T47D (cell line): ENCODE results near the gene DPYSL5.
A peak's percentile ranks its signal among the peaks of the same experiment; 100 is the strongest.

ENCODE experiments used
- DNase-seq, 2 experiments: peaks; one replicate each; pipeline versions ENCODE4 v3.0.0 to v3.0.0-alpha.2; 2011 to 2012; ENCODE audit warnings: low read depth in 1 of 2, low spot score in 1 of 2
- JUND ChIP-seq: IDR thresholded peaks from 2 replicates; pipeline ENCODE4 v1.6.1; 2012; ENCODE audit warnings: low read depth
- in situ Hi-C: cut with HindIII; loops from 2 replicates; pipeline ENCODE4 v1.10.0; 2016; ENCODE audit warnings: low sequenced_read_pairs, low pct_unique_long_range_greater_than_20kb

DPYSL5 gene

GRCh38 chr2:26978061-26978596 is 130.2 kb downstream of the DPYSL5 start:
- DNase-seq = no peak
- TF ChIP-seq JUND = no peak
- in situ Hi-C loops = no loop called here

DNA sequence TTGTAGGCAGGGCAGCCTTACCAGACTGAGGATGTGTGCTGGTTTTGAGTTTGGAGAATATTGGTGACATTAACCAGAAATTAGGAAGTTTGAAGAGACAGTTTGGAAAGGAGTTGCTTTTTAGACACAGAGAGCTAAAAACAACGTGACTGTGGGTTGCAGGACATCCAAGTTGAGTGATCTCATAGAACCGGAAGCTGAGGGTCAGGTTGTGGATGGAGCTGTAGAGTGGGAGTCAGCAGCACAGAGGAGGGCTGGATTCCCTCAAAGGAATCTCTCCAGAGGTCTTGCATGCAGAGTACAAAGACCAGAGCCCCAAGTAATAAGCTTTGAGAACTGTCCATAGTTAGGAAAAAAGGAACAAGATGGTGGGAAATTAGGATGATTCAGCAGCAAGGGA is 131.8 kb downstream of the DPYSL5 start:
- no peak for DNase-seq
- TF ChIP-seq JUND = no peak
- in situ Hi-C loops = no loop called here

- DNase-seq = no peak
- in situ Hi-C loops = no loop called here
- no peak for TF ChIP-seq JUND
These were observed 133.0 kb downstream of the DPYSL5 start for GRCh38 chr2:26980971-26981370.

DNA sequence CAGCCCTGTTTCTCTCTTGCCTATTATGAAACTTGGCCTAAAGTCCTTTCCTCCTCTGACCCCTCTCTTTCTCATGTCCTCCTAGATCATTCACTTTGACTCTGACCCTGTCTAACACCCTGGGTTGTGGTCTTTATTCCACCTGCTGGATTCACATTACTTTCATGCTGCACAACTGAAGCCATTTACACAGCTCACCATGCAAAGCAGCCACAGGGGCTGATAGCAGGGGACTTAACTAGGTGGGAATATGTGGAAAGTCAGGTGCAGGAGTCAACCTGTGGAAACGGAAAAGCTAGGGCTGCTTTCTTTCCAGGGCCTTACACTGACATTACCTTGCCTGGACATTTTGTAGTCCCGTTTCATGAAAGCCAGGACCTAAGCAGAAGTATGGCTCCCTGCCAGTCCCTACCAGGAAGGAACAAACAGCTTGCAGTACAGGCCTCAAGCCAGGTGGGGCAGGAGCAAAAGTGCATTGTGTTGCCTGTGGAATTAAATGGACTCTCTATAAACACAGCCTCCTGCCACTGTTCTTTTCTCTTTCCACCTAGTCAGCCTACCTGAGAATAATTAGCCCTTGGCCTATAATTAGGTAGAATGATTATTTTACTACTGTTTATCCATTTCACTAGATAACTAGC is 134.3 kb downstream of the DPYSL5 start:
- peak; percentile 70 to 82 for DNase-seq
- in situ Hi-C loops = no loop called here

GRCh38 chr2:26983746-26984145 is 135.8 kb downstream of the DPYSL5 start:
- TF ChIP-seq JUND = no peak
- in situ Hi-C loops = no loop called here
- DNase-seq = no peak

More for the DNA sequence above, 134.3 kb downstream of the DPYSL5 start:
- TF ChIP-seq JUND = no peak

- no peak for TF ChIP-seq JUND
- in situ Hi-C loops = no loop called here
- DNase-seq = no peak
These were observed 137.9 kb downstream of the DPYSL5 start for GRCh38 chr2:26985807-26986206.

GRCh38 chr2:26986576-26986975 is 138.6 kb downstream of the DPYSL5 start:
- TF ChIP-seq JUND = no peak
- in situ Hi-C loops = no loop called here
- DNase-seq = no peak

DNA sequence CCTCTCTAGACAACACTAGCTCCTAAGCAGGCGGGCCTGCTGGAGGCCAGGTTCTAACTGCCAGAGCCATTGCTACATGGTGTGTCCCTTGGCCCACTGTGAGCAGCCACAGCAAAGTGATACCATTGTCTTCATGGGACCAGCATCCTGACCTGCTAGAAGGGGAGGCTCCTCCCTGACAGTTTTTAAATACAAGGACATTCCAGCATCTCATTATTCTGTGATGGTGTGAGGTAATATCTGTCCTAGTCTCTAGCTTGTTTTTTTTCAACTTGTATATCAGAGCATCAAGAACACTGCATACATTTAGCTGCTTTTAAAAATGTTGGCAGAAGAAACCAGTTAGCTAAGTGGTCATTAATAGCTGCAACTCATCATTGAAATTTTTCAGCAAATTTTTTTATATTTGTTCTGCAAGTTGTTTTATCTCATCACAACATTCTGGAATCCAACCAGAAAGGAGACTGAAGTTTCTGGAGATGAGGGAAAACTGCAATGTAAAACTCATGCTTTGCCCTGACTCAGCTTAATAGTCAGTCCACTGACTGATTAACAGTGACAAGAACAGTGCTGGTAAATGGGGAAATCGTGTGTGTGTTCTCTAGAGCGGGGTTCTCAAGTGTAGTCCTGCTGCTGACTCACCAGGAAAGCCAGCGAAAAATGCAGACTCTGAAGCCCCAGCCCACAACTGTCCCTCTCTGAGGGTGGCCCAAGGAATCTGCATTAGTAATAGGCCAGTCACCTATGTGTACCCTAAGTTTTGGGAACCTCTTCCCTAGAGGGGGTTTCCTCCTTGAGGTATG is 140.3 kb downstream of the DPYSL5 start:
- DNase-seq = no peak
- in situ Hi-C loops = no loop called here
- TF ChIP-seq JUND = no peak

- DNase-seq = no peak
- TF ChIP-seq JUND = no peak
- in situ Hi-C loops = no loop called here
These were observed 141.2 kb downstream of the DPYSL5 start for GRCh38 chr2:26989156-26989555.

- no peak for TF ChIP-seq JUND
- DNase-seq = no peak
- in situ Hi-C loops = no loop called here
These were observed 143.8 kb downstream of the DPYSL5 start for GRCh38 chr2:26991717-26992116.

DNA sequence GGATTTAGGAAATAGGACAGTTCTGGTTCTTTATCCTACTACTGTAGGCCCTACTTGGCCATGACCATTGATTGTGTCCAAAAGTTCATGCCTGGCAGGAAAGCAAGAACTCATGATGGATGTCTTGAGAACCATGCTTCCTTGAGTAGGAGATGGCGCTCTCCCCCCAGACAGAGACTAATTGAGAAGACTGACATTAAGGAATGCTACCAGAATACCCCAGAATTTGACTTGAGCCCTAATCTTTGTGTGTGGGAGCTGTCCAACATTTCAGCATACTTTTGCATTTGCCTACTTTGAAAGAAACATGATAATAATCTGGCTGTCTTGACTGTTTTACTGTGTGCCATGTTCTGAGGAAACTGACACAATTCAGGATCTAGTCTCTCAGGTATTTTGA is 145.8 kb downstream of the DPYSL5 start:
- TF ChIP-seq JUND = no peak
- DNase-seq = peak in 1 of 2 experiments; percentile 55
- in situ Hi-C loops = no loop called here

GRCh38 chr2:26994983-26995382 is 147.1 kb downstream of the DPYSL5 start:
- TF ChIP-seq JUND = no peak
- DNase-seq = no peak
- in situ Hi-C loops = no loop called here

- in situ Hi-C loops = no loop called here
- TF ChIP-seq JUND = no peak
- no peak for DNase-seq
These were observed 149.5 kb downstream of the DPYSL5 start for GRCh38 chr2:26997394-26997793.

GRCh38 chr2:26998323-26998722 is 150.4 kb downstream of the DPYSL5 start:
- TF ChIP-seq JUND = no peak
- in situ Hi-C loops = no loop called here

More at GRCh38 chr2:26998323-26998722, 150.4 kb downstream of the DPYSL5 start:
- DNase-seq = no peak
